ENCODE results near the gene KREMEN1.

The KREMEN1 gene

GRCh38 chr22:29143941-29144785 is 71.3 kb downstream of the KREMEN1 start:
- H3K9ac ChIP-seq (ENCODE audit: low read depth, low read length): no peak overlapping the region

DNA sequence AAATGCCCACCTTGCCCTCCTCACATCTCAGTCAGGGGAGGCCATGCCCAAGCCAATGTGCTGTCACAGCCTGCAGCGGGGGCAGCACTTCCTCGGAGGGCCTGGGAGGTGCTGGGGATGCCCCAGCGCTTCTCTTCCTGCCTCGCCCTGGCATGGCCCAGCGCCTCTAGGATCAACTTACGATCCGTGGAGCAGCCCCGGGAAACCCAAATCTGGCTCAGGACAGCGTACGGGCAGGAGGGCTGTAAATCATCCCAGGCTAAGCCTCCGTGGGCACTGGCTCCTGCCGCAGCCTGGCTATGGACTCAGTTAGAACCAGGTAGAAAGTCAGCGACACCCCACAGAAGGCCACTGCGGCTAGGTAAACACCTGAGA is 71.9 kb downstream of the KREMEN1 start:
- Histone ChIP-seq H3K36me3 (ENCODE audit: control insufficient read depth, insufficient read depth, low read length) (peaks cover under 1% of the 10 kb centered on the region), H3K4me3 (ENCODE audit: low read depth, low read length) (no peak overlapping the region), H3K9me3 (ENCODE audit: control insufficient read depth, insufficient read depth, low read length) (no peaks in the 10 kb centered on the region), H3K27me3 (ENCODE audit: control insufficient read depth, insufficient read depth, low read length) (no peaks in the 10 kb centered on the region), H3K4me1 (ENCODE audit: control insufficient read depth, insufficient read depth, low read length) (peaks cover 4% of the 10 kb centered on the region), H3K9ac (ENCODE audit: low read depth, low read length) (no peak overlapping the region)

More at GRCh38 chr22:29143941-29144785, 71.3 kb downstream of the KREMEN1 start:
- Histone ChIP-seq H3K36me3 (ENCODE audit: control insufficient read depth, insufficient read depth, low read length) (peaks cover 4% of the 10 kb centered on the region), H3K27me3 (ENCODE audit: control insufficient read depth, insufficient read depth, low read length) (no peaks in the 10 kb centered on the region), H3K4me3 (ENCODE audit: low read depth, low read length) (no peak overlapping the region), H3K4me1 (ENCODE audit: control insufficient read depth, insufficient read depth, low read length) (peaks cover 4% of the 10 kb centered on the region), H3K9me3 (ENCODE audit: control insufficient read depth, insufficient read depth, low read length) (no peaks in the 10 kb centered on the region)

GRCh38 chr22:29145321-29146072 is 72.7 kb downstream of the KREMEN1 start:
- H3K4me1 ChIP-seq (ENCODE audit: control insufficient read depth, insufficient read depth, low read length): peaks cover 4% of the 10 kb centered on the region
- H3K4me3 ChIP-seq (ENCODE audit: low read depth, low read length): no peak overlapping the region
- no peaks in the 10 kb centered on the region for H3K36me3 ChIP-seq (ENCODE audit: control insufficient read depth, insufficient read depth, low read length)
- no peaks in the 10 kb centered on the region for H3K9me3 ChIP-seq (ENCODE audit: control insufficient read depth, insufficient read depth, low read length)
- no peak overlapping the region for H3K9ac ChIP-seq (ENCODE audit: low read depth, low read length)
- no peaks in the 10 kb centered on the region for H3K27me3 ChIP-seq (ENCODE audit: control insufficient read depth, insufficient read depth, low read length)

- H3K4me1 ChIP-seq (ENCODE audit: control insufficient read depth, insufficient read depth, low read length): peaks cover 3% of the 10 kb centered on the region
- no peak overlapping the region for H3K4me3 ChIP-seq (ENCODE audit: low read depth, low read length)
- H3K36me3 ChIP-seq (ENCODE audit: control insufficient read depth, insufficient read depth, low read length): no peaks in the 10 kb centered on the region
- H3K27me3 ChIP-seq (ENCODE audit: control insufficient read depth, insufficient read depth, low read length): no peaks in the 10 kb centered on the region
- H3K9ac ChIP-seq (ENCODE audit: low read depth, low read length): no peak overlapping the region
- H3K9me3 ChIP-seq (ENCODE audit: control insufficient read depth, insufficient read depth, low read length): no peaks in the 10 kb centered on the region
Observed at GRCh38 chr22:29146091-29146560, 73.3 kb downstream of the KREMEN1 start.

DNA sequence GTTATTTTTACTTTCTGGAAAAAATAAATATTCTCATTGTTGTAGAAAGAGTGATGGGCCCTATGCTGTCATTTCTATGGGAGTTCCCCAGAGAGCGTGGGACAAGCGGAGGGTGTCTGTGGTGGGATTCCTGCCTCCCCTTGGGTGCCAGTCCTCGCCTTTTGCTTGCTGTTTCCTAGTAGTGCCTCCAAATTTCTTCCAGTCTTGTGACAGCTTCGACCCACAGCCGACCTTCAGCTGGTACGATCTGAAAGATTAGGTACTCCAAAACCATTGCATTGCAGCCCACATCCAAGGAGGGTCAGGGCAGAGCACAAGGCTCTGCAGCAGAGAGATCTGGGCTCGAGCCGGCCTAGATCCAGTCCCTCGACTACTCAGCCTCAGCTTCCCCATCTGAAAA is 73.9 kb downstream of the KREMEN1 start:
- no peaks in the 10 kb centered on the region for H3K9me3 ChIP-seq (ENCODE audit: control insufficient read depth, insufficient read depth, low read length)
- H3K4me1 ChIP-seq (ENCODE audit: control insufficient read depth, insufficient read depth, low read length): peaks cover 6% of the 10 kb centered on the region
- H3K9ac ChIP-seq (ENCODE audit: low read depth, low read length): no peak overlapping the region
- no peak overlapping the region for H3K4me3 ChIP-seq (ENCODE audit: low read depth, low read length)
- H3K36me3 ChIP-seq (ENCODE audit: control insufficient read depth, insufficient read depth, low read length): no peaks in the 10 kb centered on the region
- no peaks in the 10 kb centered on the region for H3K27me3 ChIP-seq (ENCODE audit: control insufficient read depth, insufficient read depth, low read length)

GRCh38 chr22:29147331-29147899 is 74.6 kb downstream of the KREMEN1 start:
- Histone ChIP-seq H3K9me3 (ENCODE audit: control insufficient read depth, insufficient read depth, low read length) (no peaks in the 10 kb centered on the region), H3K36me3 (ENCODE audit: control insufficient read depth, insufficient read depth, low read length) (no peaks in the 10 kb centered on the region), H3K27me3 (ENCODE audit: control insufficient read depth, insufficient read depth, low read length) (no peaks in the 10 kb centered on the region), H3K9ac (ENCODE audit: low read depth, low read length) (no peak overlapping the region), H3K4me3 (ENCODE audit: low read depth, low read length) (no peak overlapping the region), H3K4me1 (ENCODE audit: control insufficient read depth, insufficient read depth, low read length) (peaks cover 12% of the 10 kb centered on the region)

DNA sequence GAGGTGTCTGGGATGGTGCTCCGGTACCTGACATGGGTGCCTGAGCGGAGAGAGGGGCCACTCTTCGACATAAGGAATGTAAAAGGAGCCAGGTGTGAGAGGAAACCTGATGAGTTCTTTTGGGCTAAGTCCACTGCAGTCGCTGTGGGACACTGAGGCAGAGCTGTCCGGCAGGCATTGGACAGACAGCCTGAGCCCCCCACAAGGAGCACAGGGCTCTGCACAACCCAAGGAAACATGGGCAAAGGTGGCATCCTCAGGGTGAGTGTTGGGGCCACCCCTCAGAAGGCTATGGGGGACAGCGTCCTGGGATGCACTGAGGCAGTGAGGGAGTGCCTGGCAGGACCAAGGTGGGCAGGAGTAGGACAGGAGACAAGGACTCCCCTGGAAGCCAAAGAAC is 75.2 kb downstream of the KREMEN1 start:
- H3K4me1 ChIP-seq (ENCODE audit: control insufficient read depth, insufficient read depth, low read length): peaks cover 18% of the 10 kb centered on the region
- no peaks in the 10 kb centered on the region for H3K27me3 ChIP-seq (ENCODE audit: control insufficient read depth, insufficient read depth, low read length)
- no peak overlapping the region for H3K4me3 ChIP-seq (ENCODE audit: low read depth, low read length)
- no peak overlapping the region for H3K9ac ChIP-seq (ENCODE audit: low read depth, low read length)
- no peaks in the 10 kb centered on the region for H3K36me3 ChIP-seq (ENCODE audit: control insufficient read depth, insufficient read depth, low read length)
- H3K9me3 ChIP-seq (ENCODE audit: control insufficient read depth, insufficient read depth, low read length): no peaks in the 10 kb centered on the region

- Histone ChIP-seq H3K4me3 (ENCODE audit: low read depth, low read length) (no peak overlapping the region), H3K4me1 (ENCODE audit: control insufficient read depth, insufficient read depth, low read length) (peaks cover 21% of the 10 kb centered on the region), H3K9ac (ENCODE audit: low read depth, low read length) (no peak overlapping the region), H3K9me3 (ENCODE audit: control insufficient read depth, insufficient read depth, low read length) (no peaks in the 10 kb centered on the region), H3K27me3 (ENCODE audit: control insufficient read depth, insufficient read depth, low read length) (no peaks in the 10 kb centered on the region), H3K36me3 (ENCODE audit: control insufficient read depth, insufficient read depth, low read length) (no peaks in the 10 kb centered on the region)
Observed at GRCh38 chr22:29148826-29149225, 76.0 kb downstream of the KREMEN1 start.

DNA sequence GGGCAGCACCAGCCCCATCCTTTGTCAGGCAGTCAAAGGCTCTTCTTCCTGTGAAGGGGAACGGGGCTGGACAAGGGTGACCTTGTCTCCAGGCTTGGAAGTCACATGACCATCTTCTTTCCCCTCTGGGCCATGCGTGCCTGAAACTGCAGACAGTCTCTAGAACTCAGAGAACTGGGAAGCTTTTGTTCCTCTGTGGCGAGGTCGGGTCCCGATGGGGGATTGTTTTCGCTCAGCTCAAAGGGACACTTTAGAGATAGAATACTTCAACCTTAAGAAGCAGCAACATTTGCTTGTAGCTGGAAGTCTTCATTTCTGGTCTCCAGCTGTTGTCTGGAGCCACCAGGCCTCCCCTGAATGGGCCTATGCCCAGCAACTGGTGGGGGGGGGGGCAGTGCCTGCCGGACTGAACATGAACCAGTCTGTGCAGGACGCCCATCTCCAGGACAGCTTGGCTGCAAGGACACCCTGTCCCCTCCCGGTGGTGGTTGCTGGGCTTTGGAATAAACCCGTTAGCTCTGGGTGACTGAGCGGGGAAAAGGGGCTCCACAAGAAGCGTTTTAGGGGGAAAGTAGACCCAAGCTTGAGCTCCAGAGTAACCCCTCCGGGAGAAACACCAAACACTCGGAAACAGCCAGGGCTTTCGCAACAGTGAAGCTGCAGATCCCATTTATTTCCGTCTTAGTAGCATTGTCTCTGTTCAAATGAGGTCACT is 77.2 kb downstream of the KREMEN1 start:
- peaks cover 21% of the 10 kb centered on the region for H3K4me1 ChIP-seq (ENCODE audit: control insufficient read depth, insufficient read depth, low read length)
- H3K27me3 ChIP-seq (ENCODE audit: control insufficient read depth, insufficient read depth, low read length): no peaks in the 10 kb centered on the region
- H3K36me3 ChIP-seq (ENCODE audit: control insufficient read depth, insufficient read depth, low read length): no peaks in the 10 kb centered on the region
- H3K9ac ChIP-seq (ENCODE audit: low read depth, low read length): no peak overlapping the region
- no peak overlapping the region for H3K4me3 ChIP-seq (ENCODE audit: low read depth, low read length)
- no peaks in the 10 kb centered on the region for H3K9me3 ChIP-seq (ENCODE audit: control insufficient read depth, insufficient read depth, low read length)

DNA sequence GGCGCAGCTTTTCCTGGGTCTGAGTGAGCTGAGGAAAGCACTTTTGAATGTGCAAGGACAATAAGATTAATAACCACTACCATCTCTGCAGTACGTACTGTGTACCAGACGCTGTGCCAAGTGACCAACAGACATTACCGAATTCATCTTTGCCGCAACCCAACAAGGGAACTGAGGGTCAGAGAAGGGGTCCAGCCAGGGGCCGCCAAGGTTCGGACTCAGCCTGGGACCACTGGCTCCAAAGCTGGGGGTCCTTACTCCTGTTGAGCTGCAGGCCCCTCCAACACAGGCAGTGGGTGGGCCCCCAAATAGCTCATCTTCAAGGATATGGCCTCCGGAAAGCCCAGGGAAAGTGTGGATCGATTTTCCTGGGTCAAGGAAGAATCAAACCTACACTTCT is 77.9 kb downstream of the KREMEN1 start:
- H3K27me3 ChIP-seq (ENCODE audit: control insufficient read depth, insufficient read depth, low read length): no peaks in the 10 kb centered on the region
- H3K9me3 ChIP-seq (ENCODE audit: control insufficient read depth, insufficient read depth, low read length): no peaks in the 10 kb centered on the region
- H3K9ac ChIP-seq (ENCODE audit: low read depth, low read length): no peak overlapping the region
- no peaks in the 10 kb centered on the region for H3K36me3 ChIP-seq (ENCODE audit: control insufficient read depth, insufficient read depth, low read length)
- no peak overlapping the region for H3K4me3 ChIP-seq (ENCODE audit: low read depth, low read length)
- peaks cover 21% of the 10 kb centered on the region for H3K4me1 ChIP-seq (ENCODE audit: control insufficient read depth, insufficient read depth, low read length)

- Histone ChIP-seq H3K9me3 (ENCODE audit: control insufficient read depth, insufficient read depth, low read length) (no peaks in the 10 kb centered on the region), H3K9ac (ENCODE audit: low read depth, low read length) (no peak overlapping the region), H3K27me3 (ENCODE audit: control insufficient read depth, insufficient read depth, low read length) (no peaks in the 10 kb centered on the region), H3K36me3 (ENCODE audit: control insufficient read depth, insufficient read depth, low read length) (no peaks in the 10 kb centered on the region), H3K4me3 (ENCODE audit: low read depth, low read length) (no peak overlapping the region), H3K4me1 (ENCODE audit: control insufficient read depth, insufficient read depth, low read length) (peaks cover 21% of the 10 kb centered on the region)
Observed at GRCh38 chr22:29151316-29151715, 78.5 kb downstream of the KREMEN1 start.

All from iPS-15b (cell line).